Ramos (cell line): Measurements from ENCODE around the gene PRR7.

Source experiments
- in situ Hi-C: fragments of 300-500 bp; cut with MboI; formaldehyde crosslinking; loops from one replicate; pipeline ENCODE4 v1.14.3; 2022; ENCODE audit warnings: low sequenced_read_pairs; ENCODE audit not compliant: unreplicated experiment

Gene PRR7

GRCh38 chr5:177505075-177505474 is 58.5 kb downstream of the PRR7 start:
- in situ Hi-C loops = loop anchor here (10.0 kb wide), 1 partner anchor 610 kb away; the partner anchor contains the start of gene N4BP3
